Mammary epithelial cell (primary cell): Measurements from ENCODE around the gene VPS26B.
A peak's percentile ranks its signal among the peaks of the same experiment; 100 is the strongest.

Source experiments
- CTCF ChIP-seq, 2 donors: IDR thresholded peaks in 1 of 2; conservative IDR thresholded peaks in 1 of 2; 2 replicates each; pipeline ENCODE4 v1.5.1; 2011 to 2012; ENCODE audit warnings: inconsistent platforms in 2 of 2, low read length in 2 of 2, mild to moderate bottlenecking in 2 of 2, control low read depth in 1 of 2, low read depth in 1 of 2; ENCODE audit not compliant: insufficient read depth in 1 of 2; ENCODE audit errors: extremely low read depth in 1 of 2
- EZH2 ChIP-seq: IDR thresholded peaks from 2 replicates; pipeline ENCODE4 v1.6.1; 2012; ENCODE audit warnings: low read length, inconsistent platforms, borderline replicate concordance

- TF ChIP-seq CTCF (conservative IDR thresholded peaks at IDR 0.05 in 1 of 2, IDR thresholded peaks at IDR 0.05 in 1 of 2; ENCODE audit: extremely low read depth in 1 of 2, insufficient read depth in 1 of 2, low read depth in 1 of 2, low read length in 2 of 2) (peak; percentile 11 to 13), EZH2 (no peak)
These were observed 45.8 kb downstream of the VPS26B start for GRCh38 chr11:134270250-134270714.
